Osteoblast (primary cell): ENCODE data around the gene TSPAN4. TPM values are rescaled to one million over a fixed set of nuclear protein-coding genes. Genes with fewer than 3 reads are reported as not detected.

Source experiments
- DNase-seq: peaks from one replicate; pipeline ENCODE4 v3.0.0; 2011; ENCODE audit warnings: low spot score, mixed read lengths; ENCODE audit not compliant: insufficient read length; ENCODE audit errors: missing footprints
- H2AFZ ChIP-seq: 2 replicates; pipeline ENCODE4 v1.6.0; 2011; ENCODE audit warnings: mild to moderate bottlenecking, low read length
- H3K27ac ChIP-seq: 2 replicates; pipeline ENCODE4 v1.5.1; 2011; ENCODE audit warnings: mild to moderate bottlenecking, low read depth, low read length, moderate library complexity
- H3K27me3 ChIP-seq: 2 replicates; pipeline ENCODE4 v1.6.0; 2012; ENCODE audit warnings: mild to moderate bottlenecking, control low read depth, inconsistent platforms, low read length, moderate library complexity; ENCODE audit not compliant: insufficient read depth
- H3K36me3 ChIP-seq: 2 replicates; pipeline ENCODE4 v1.5.1; 2011; ENCODE audit warnings: mild to moderate bottlenecking, low read length, control low read depth, moderate library complexity; ENCODE audit not compliant: insufficient read depth
- H3K4me1 ChIP-seq: 2 replicates; pipeline ENCODE4 v1.5.1; 2011; ENCODE audit warnings: mild to moderate bottlenecking, low read length, control low read depth, moderate library complexity; ENCODE audit not compliant: insufficient read depth
- H3K4me2 ChIP-seq: 2 replicates; pipeline ENCODE4 v1.6.0; 2011; ENCODE audit warnings: mild to moderate bottlenecking, low read length; ENCODE audit not compliant: insufficient read depth
- H3K4me3 ChIP-seq: fragments of 200-600 bp; sonication (generic); 3 replicates; pipeline ENCODE4 v1.5.1; 2012; ENCODE audit warnings: mild to moderate bottlenecking, low read length, inconsistent platforms; ENCODE audit not compliant: insufficient read depth
- H3K79me2 ChIP-seq: 2 replicates; pipeline ENCODE4 v1.6.0; 2012; ENCODE audit warnings: mild to moderate bottlenecking, low read length, control low read depth, inconsistent platforms; ENCODE audit not compliant: insufficient read depth
- H3K9me3 ChIP-seq: 2 replicates; pipeline ENCODE4 v1.5.1; 2011; ENCODE audit warnings: low read depth, low read length, control low read depth
- H4K20me1 ChIP-seq: 2 replicates; pipeline ENCODE4 v1.6.0; 2012; ENCODE audit warnings: mild to moderate bottlenecking, low read length, control low read depth; ENCODE audit not compliant: insufficient read depth
- CTCF ChIP-seq: IDR thresholded peaks from 2 replicates; pipeline ENCODE4 v1.5.1; 2011; ENCODE audit warnings: mild to moderate bottlenecking, low read depth, low read length, moderate library complexity; ENCODE audit errors: extremely low read depth
- total RNA-seq: library from RNA; depleted of rRNA; stranded (reverse); fragments of >200 nt; gene quantifications from 2 replicates; pipeline ENCODE4 v1.2.3, GENCODE V29; 2012

The TSPAN4 gene
- total RNA-seq, 1 donor = 168 TPM

DNA sequence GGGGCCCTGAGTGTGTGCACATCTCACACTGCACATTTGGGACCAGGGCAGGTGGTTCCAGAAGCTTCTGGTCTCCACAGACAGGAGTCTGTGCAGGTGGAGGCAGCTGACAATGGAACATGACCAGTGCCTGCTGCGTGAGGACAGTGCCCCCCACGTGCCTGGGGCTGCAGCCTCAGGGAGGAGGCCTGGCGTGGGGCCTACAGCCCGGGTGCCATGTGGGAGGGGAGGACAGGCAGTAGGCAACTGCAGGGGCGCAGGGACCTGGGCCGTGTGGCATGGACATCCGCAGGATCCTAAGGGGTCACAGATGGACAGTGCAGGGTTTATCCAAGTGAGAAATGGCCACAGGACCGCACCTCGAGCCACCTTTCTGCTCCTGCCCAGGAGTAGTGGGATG, 28.8 kb downstream of the TSPAN4 start:
- Histone ChIP-seq H3K27ac (no peak overlapping the region), H3K9me3 (no peaks in the 10 kb centered on the region), H3K36me3 (peaks cover 5% of the 10 kb centered on the region), H3K27me3 (no peaks in the 10 kb centered on the region), H4K20me1 (peaks cover 19% of the 10 kb centered on the region), H3K79me2 (no peaks in the 10 kb centered on the region), H2AFZ (no peak overlapping the region), H3K4me2 (no peak overlapping the region), H3K4me3 (no peak overlapping the region), H3K4me1 (peaks cover 2% of the 10 kb centered on the region)
- no peak for DNase-seq
- no peak for TF ChIP-seq CTCF

DNA sequence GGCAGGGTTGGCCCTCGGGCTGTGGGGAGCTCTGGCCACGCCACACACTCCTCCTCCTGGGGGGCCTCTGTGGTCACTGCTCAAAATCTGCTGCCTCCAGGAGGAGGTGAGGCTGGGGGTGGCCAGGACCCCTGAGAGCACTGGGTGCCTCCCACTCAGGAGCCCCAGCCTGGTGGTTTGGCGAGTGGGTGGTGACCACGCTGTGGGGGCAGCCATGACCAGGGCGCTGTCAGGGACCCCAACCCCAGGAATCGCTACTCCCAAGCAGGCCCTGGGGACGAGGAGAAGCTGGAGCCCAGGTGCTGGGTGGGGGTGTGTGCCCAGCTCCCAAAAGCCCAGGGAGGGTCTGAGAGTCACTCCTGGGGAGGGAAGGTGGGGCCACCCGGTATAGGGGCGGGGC, 30.1 kb downstream of the TSPAN4 start:
- H3K36me3 ChIP-seq = peaks cover 5% of the 10 kb centered on the region
- H4K20me1 ChIP-seq = peaks cover 11% of the 10 kb centered on the region
- no peak overlapping the region for H3K4me2 ChIP-seq
- no peaks in the 10 kb centered on the region for H3K27me3 ChIP-seq
- TF ChIP-seq CTCF = no peak
- peaks cover 2% of the 10 kb centered on the region for H3K4me1 ChIP-seq
- DNase-seq = no peak
- no peak overlapping the region for H3K4me3 ChIP-seq
- no peak overlapping the region for H2AFZ ChIP-seq
- H3K27ac ChIP-seq = no peak overlapping the region
- H3K9me3 ChIP-seq = no peaks in the 10 kb centered on the region
- no peaks in the 10 kb centered on the region for H3K79me2 ChIP-seq

DNA sequence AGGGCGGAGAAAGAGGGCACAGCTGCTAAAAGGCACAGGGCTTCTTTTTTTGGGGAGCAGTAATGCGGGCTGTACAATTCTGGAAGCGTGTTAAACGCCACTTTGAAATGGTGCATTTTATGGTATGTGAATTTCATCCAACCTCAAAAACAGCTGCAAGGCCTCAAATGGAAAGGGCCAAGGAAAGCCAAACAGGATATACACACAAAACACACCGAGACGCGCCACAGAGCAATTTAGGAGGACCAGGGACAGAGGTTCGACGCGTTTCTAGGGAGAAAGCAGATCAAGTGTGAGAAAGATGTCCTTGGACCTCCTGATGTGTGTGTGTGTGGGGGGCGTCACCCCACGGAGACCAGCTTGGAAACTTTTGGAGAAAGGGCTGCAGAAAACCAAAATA, 31.1 kb downstream of the TSPAN4 start:
- Histone ChIP-seq H3K9me3 (no peaks in the 10 kb centered on the region), H2AFZ (no peak overlapping the region), H3K36me3 (no peaks in the 10 kb centered on the region), H3K4me3 (no peak overlapping the region), H3K27me3 (no peaks in the 10 kb centered on the region), H4K20me1 (peaks cover 11% of the 10 kb centered on the region), H3K4me1 (peaks cover 2% of the 10 kb centered on the region), H3K27ac (no peak overlapping the region), H3K79me2 (no peaks in the 10 kb centered on the region), H3K4me2 (no peak overlapping the region)
- no peak for TF ChIP-seq CTCF
- no peak for DNase-seq

DNA sequence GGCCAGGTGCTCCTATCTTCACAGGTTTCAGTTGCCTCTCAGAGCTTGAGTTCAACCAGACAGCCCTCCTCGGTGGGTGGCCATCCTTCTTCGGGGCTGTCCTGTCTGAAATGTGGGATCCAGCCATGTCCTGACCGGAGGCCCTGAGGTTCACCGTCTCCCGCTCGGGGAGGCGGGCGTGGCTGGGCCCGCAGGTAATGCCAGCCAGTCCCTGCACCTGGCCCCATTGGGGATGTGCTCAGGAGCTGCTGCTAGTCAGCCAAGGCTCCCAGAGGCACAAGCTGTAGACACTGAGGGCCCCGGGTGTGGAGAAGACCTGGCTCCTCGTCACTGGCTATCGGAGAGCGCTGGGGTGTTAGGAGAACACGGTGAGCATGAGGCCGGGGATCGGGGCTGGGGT, 32.6 kb downstream of the TSPAN4 start:
- Histone ChIP-seq H2AFZ (no peak overlapping the region), H3K27me3 (no peaks in the 10 kb centered on the region), H3K27ac (no peak overlapping the region), H3K9me3 (no peaks in the 10 kb centered on the region), H3K36me3 (no peaks in the 10 kb centered on the region), H3K4me1 (peaks cover 2% of the 10 kb centered on the region), H3K4me3 (no peak overlapping the region), H3K79me2 (no peaks in the 10 kb centered on the region), H4K20me1 (peaks cover 11% of the 10 kb centered on the region), H3K4me2 (no peak overlapping the region)
- TF ChIP-seq CTCF = no peak
- no peak for DNase-seq
